ENCODE measurements around the gene PLEKHA6. TPM values are rescaled to one million over a fixed set of nuclear protein-coding genes. Genes with fewer than 3 reads are reported as not detected.

The PLEKHA6 gene
- polyA plus RNA-seq, 1 donor from 2014 or later: 22.6 TPM

GRCh38 chr1:204337036-204337429, 22.7 kb downstream of the PLEKHA6 start:
- no peak overlapping the region for H2AFZ ChIP-seq (ENCODE audit: low read depth, low read length)
- no peaks in the 10 kb centered on the region for H3K9me3 ChIP-seq (ENCODE audit: low read length)
- no peaks in the 10 kb centered on the region for H3F3A ChIP-seq (ENCODE audit: insufficient read depth, low read length, poor library complexity, severe bottlenecking)
- TF ChIP-seq CTCF (IDR thresholded peaks at IDR 0.05; ENCODE audit: poor library complexity, severe bottlenecking): no peak
- TF ChIP-seq EZH2 (IDR thresholded peaks at IDR 0.05; ENCODE audit: borderline replicate concordance, insufficient read depth, low read length, poor library complexity, severe bottlenecking): no peak
- TF ChIP-seq TAF1 (IDR thresholded peaks at IDR 0.05; ENCODE audit: low read depth): no peak
- no peak for TF ChIP-seq REST (IDR thresholded peaks at IDR 0.05; ENCODE audit: borderline replicate concordance)
- TF ChIP-seq MXI1 (conservative IDR thresholded peaks at IDR 0.05; ENCODE audit: poor library complexity, severe bottlenecking): no peak
- TF ChIP-seq RAD21 (conservative IDR thresholded peaks at IDR 0.05): no peak
- TF ChIP-seq SMC3 (conservative IDR thresholded peaks at IDR 0.05; ENCODE audit: poor library complexity): no peak
- no peak for TF ChIP-seq EP300 (conservative IDR thresholded peaks at IDR 0.05; ENCODE audit: poor library complexity, severe bottlenecking)
- TF ChIP-seq POLR2AphosphoS5 (IDR thresholded peaks at IDR 0.05): no peak
- H3K27ac ChIP-seq (ENCODE audit: low read length): no peak overlapping the region
- H3K79me2 ChIP-seq (replicated peaks; ENCODE audit: insufficient read depth, low read length): peaks cover 57% of the 10 kb centered on the region
- H4K20me1 ChIP-seq (ENCODE audit: insufficient read depth): peaks cover 28% of the 10 kb centered on the region
- H3K36me3 ChIP-seq (ENCODE audit: insufficient read depth, low read length): no peaks in the 10 kb centered on the region
- H3K4me2 ChIP-seq (ENCODE audit: low read length): no peak overlapping the region
- no peak overlapping the region for H3K4me3 ChIP-seq (ENCODE audit: low read length)
- peaks cover 14% of the 10 kb centered on the region for H3K27me3 ChIP-seq (ENCODE audit: insufficient read depth, low read depth, low read length)
- no peak overlapping the region for H3K9ac ChIP-seq (ENCODE audit: low read length)
- H3K9me2 ChIP-seq (ENCODE audit: insufficient read depth, low read length): no peaks in the 10 kb centered on the region

GRCh38 chr1:204336421-204337035, 23.2 kb downstream of the PLEKHA6 start:
- Histone ChIP-seq H3K4me3 (ENCODE audit: low read length) (no peak overlapping the region), H3K9ac (ENCODE audit: low read length) (no peak overlapping the region), H3F3A (ENCODE audit: insufficient read depth, low read length, poor library complexity, severe bottlenecking) (no peaks in the 10 kb centered on the region), H2AFZ (ENCODE audit: low read depth, low read length) (no peak overlapping the region), H3K27me3 (ENCODE audit: insufficient read depth, low read depth, low read length) (peaks cover 14% of the 10 kb centered on the region), H3K9me2 (ENCODE audit: insufficient read depth, low read length) (no peaks in the 10 kb centered on the region), H3K4me2 (ENCODE audit: low read length) (no peak overlapping the region), H3K27ac (ENCODE audit: low read length) (no peak overlapping the region), H3K36me3 (ENCODE audit: insufficient read depth, low read length) (no peaks in the 10 kb centered on the region), H4K20me1 (ENCODE audit: insufficient read depth) (peaks cover 28% of the 10 kb centered on the region), H3K9me3 (ENCODE audit: low read length) (no peaks in the 10 kb centered on the region), H3K79me2 (replicated peaks; ENCODE audit: insufficient read depth, low read length) (peaks cover 56% of the 10 kb centered on the region)
- no peak for TF ChIP-seq MXI1 (conservative IDR thresholded peaks at IDR 0.05; ENCODE audit: poor library complexity, severe bottlenecking)

All from neural cell (in vitro differentiated cells).